Gastrocnemius medialis (tissue), 4 donors: Measurements from ENCODE around the gene AGBL1. TPM values are rescaled to one million over a fixed set of nuclear protein-coding genes. Genes with fewer than 3 reads are reported as not detected.

Source experiments
- ATAC-seq, 2 donors: fragments of 150-250 bp; one replicate each; pipeline ENCODE4 v1.9.1; 2016
- DNase-seq, 2 donors: peaks; one replicate each; pipeline ENCODE4 v3.0.0-alpha.2; 2019
- H3K27ac ChIP-seq, 4 donors: fragments of 200-600 bp; sonication (generic); 1 replicate in 1 of 4; 2 replicates in 3 of 4; pipeline ENCODE4 v1.5.1; 2016 to 2018; ENCODE audit warnings: mild to moderate bottlenecking in 2 of 4, moderate library complexity in 1 of 4
- H3K27me3 ChIP-seq, 3 donors: fragments of 200-600 bp; sonication (generic) in 2 of 3; 1 replicate in 1 of 3; 2 replicates in 2 of 3; pipeline versions ENCODE4 v1.5.1 to v1.6.0; 2016 to 2019; ENCODE audit warnings: mild to moderate bottlenecking in 1 of 3, moderate library complexity in 1 of 3
- H3K36me3 ChIP-seq, 2 donors: fragments of 200-600 bp; sonication (generic) in 1 of 2; one replicate each; pipeline ENCODE4 v1.5.1; 2017 to 2018
- H3K4me1 ChIP-seq, 2 donors: fragments of 200-600 bp; sonication (generic) in 1 of 2; one replicate each; pipeline ENCODE4 v1.5.1; 2016 to 2017; ENCODE audit warnings: mild to moderate bottlenecking in 2 of 2
- H3K4me3 ChIP-seq, 4 donors: fragments of 200-600 bp; sonication (generic) in 3 of 4; 1 replicate in 1 of 4; 2 replicates in 3 of 4; pipeline ENCODE4 v1.5.1; 2016 to 2019; ENCODE audit warnings: mild to moderate bottlenecking in 2 of 4
- H3K9me3 ChIP-seq, 3 donors: fragments of 200-600 bp; sonication (generic) in 2 of 3; 1 replicate in 1 of 3; 2 replicates in 2 of 3; pipeline ENCODE4 v1.5.1; 2016 to 2019
- CTCF ChIP-seq, 5 experiments: fragments of 450-650 bp in 3 of 5; fragments of 200-600 bp in 2 of 5; sonication (generic) in 2 of 5; IDR thresholded peaks in 4 of 5; conservative IDR thresholded peaks in 1 of 5; 1 replicate in 4 of 5; 2 replicates in 1 of 5; pipeline ENCODE4 v1.5.1; 2016 to 2019; ENCODE audit warnings: antibody characterized with exemption in 5 of 5, mild to moderate bottlenecking in 3 of 5, moderate library complexity in 3 of 5
- POLR2A ChIP-seq, 2 donors: fragments of 450-650 bp; IDR thresholded peaks; one replicate each; pipeline ENCODE4 v1.6.1; 2017; ENCODE audit warnings: antibody characterized with exemption in 2 of 2, mild to moderate bottlenecking in 2 of 2, moderate library complexity in 2 of 2
- in situ Hi-C, 4 donors: fragments of 200-750 bp; cut with MboI; loops; one replicate each; pipeline versions ENCODE4 v1.15.0 to v1.8.0; 2017; ENCODE audit warnings: low sequenced_read_pairs in 4 of 4
- intact Hi-C: fragments of 100-400 bp; cut with DNase I; formaldehyde crosslinking; loops from one replicate; pipeline ENCODE4 v1.15.1; 2023; ENCODE audit warnings: low total_unique reads
- total RNA-seq, 4 donors: library from RNA; depleted of rRNA; stranded (reverse); fragments of >200 nt; gene quantifications; one replicate each; pipeline versions ENCODE4 v1.1.0 to v1.2.3, GENCODE V29; 2016

AGBL1 gene
- total RNA-seq, 4 donors from 2014 or later, result 3.8 to 29.7 (median 15.9) TPM

- no peak for DNase-seq
- intact Hi-C loops (no loop called here), in situ Hi-C loops (loop anchor here (10.0 to 25.0 kb wide), 3 partner anchors 367 to 505 kb away; no protein-coding TSS in a partner anchor)
- TF ChIP-seq CTCF (IDR thresholded peaks at IDR 0.05 in 4 of 5, conservative IDR thresholded peaks at IDR 0.05 in 1 of 5) (peak in 4 of 5 experiments; percentile 8 to 49 (median 42)), POLR2A (IDR thresholded peaks at IDR 0.05) (no peak)
- Histone ChIP-seq H3K4me1 (no peaks in the 10 kb centered on the region), H3K27ac (no peak overlapping the region), H3K9me3 (no peaks in the 10 kb centered on the region), H3K27me3 (no peaks in the 10 kb centered on the region), H3K36me3 (no peaks in the 10 kb centered on the region), H3K4me3 (no peak overlapping the region)
- no peak for ATAC-seq
These were observed 152.4 kb downstream of the AGBL1 start for GRCh38 chr15:86231864-86232721.

- in situ Hi-C loops, result loop anchor here (10.0 to 25.0 kb wide), 3 partner anchors 371 to 502 kb away; no protein-coding TSS in a partner anchor
- no peak for DNase-seq
- no peak for ATAC-seq
- no peaks in the 10 kb centered on the region for H3K27me3 ChIP-seq
- H3K9me3 ChIP-seq, result no peaks in the 10 kb centered on the region
- no peaks in the 10 kb centered on the region for H3K36me3 ChIP-seq
- intact Hi-C loops, result no loop called here
- no peak overlapping the region for H3K4me3 ChIP-seq
- H3K27ac ChIP-seq, result no peak overlapping the region
- H3K4me1 ChIP-seq, result no peaks in the 10 kb centered on the region
- TF ChIP-seq POLR2A (IDR thresholded peaks at IDR 0.05) (no peak), CTCF (IDR thresholded peaks at IDR 0.05 in 4 of 5, conservative IDR thresholded peaks at IDR 0.05 in 1 of 5) (no peak)
These were observed 156.0 kb downstream of the AGBL1 start for GRCh38 chr15:86235667-86236066.

- no peak for DNase-seq
- Histone ChIP-seq H3K4me1 (no peaks in the 10 kb centered on the region), H3K4me3 (no peak overlapping the region), H3K9me3 (no peaks in the 10 kb centered on the region), H3K36me3 (no peaks in the 10 kb centered on the region), H3K27ac (no peak overlapping the region), H3K27me3 (no peaks in the 10 kb centered on the region)
- ATAC-seq, result no peak
- in situ Hi-C loops, result loop anchor here (10.0 to 25.0 kb wide), 3 partner anchors 372 to 501 kb away; no protein-coding TSS in a partner anchor
- intact Hi-C loops, result no loop called here
- no peak for TF ChIP-seq POLR2A (IDR thresholded peaks at IDR 0.05)
- TF ChIP-seq CTCF (IDR thresholded peaks at IDR 0.05 in 4 of 5, conservative IDR thresholded peaks at IDR 0.05 in 1 of 5), result no peak
These were observed 156.9 kb downstream of the AGBL1 start for GRCh38 chr15:86236356-86237110.

GRCh38 chr15:86237111-86237500 is 157.4 kb downstream of the AGBL1 start:
- no peak for ATAC-seq
- H3K4me3 ChIP-seq, result no peak overlapping the region
- no peaks in the 10 kb centered on the region for H3K9me3 ChIP-seq
- H3K27ac ChIP-seq, result no peak overlapping the region
- H3K36me3 ChIP-seq, result no peaks in the 10 kb centered on the region
- in situ Hi-C loops (loop anchor here (10.0 to 25.0 kb wide), 3 partner anchors 372 to 500 kb away; no protein-coding TSS in a partner anchor), intact Hi-C loops (no loop called here)
- no peak for TF ChIP-seq POLR2A (IDR thresholded peaks at IDR 0.05)
- no peak for TF ChIP-seq CTCF (IDR thresholded peaks at IDR 0.05 in 4 of 5, conservative IDR thresholded peaks at IDR 0.05 in 1 of 5)
- no peaks in the 10 kb centered on the region for H3K27me3 ChIP-seq
- DNase-seq, result no peak
- no peaks in the 10 kb centered on the region for H3K4me1 ChIP-seq
